Measurements from ENCODE around the gene RER1. TPM values are rescaled to one million over a fixed set of nuclear protein-coding genes. Genes with fewer than 3 reads are reported as not detected.

The RER1 gene
- total RNA-seq, 4 donors from 2014 or later = 51.1 to 60.5 (median 55.4) TPM

GRCh38 chr1:2399890-2400575 lies 8.4 kb downstream of the RER1 start:
- TF ChIP-seq CTCF (IDR thresholded peaks at IDR 0.05 in 4 of 5, conservative IDR thresholded peaks at IDR 0.05 in 1 of 5) (no peak), POLR2A (IDR thresholded peaks at IDR 0.05) (no peak)
- in situ Hi-C loops (cut with MboI; ENCODE audit: low sequenced_read_pairs in 4 of 4) = loop anchor here in 1 of 4 donors (10.0 to 25.0 kb wide), 2 partner anchors 205 to 387 kb away; partner anchors contain the start of gene FAAP20
- ATAC-seq (no peak), DNase-seq (no peak)
- intact Hi-C loops (cut with DNase I; ENCODE audit: low total_unique reads) = no loop called here
- Histone ChIP-seq H3K4me3 (no peak overlapping the region), H3K27me3 (no peaks in the 10 kb centered on the region), H3K9me3 (no peaks in the 10 kb centered on the region), H3K27ac (no peak overlapping the region), H3K4me1 (no peaks in the 10 kb centered on the region), H3K36me3 (peaks cover 0 to 90% of the 10 kb centered on the region in 2 donors)

GRCh38 chr1:2400576-2400909 lies 8.9 kb downstream of the RER1 start:
- intact Hi-C loops (cut with DNase I; ENCODE audit: low total_unique reads) = no loop called here
- DNase-seq (no peak), ATAC-seq (no peak)
- Histone ChIP-seq H3K4me3 (no peak overlapping the region), H3K4me1 (no peaks in the 10 kb centered on the region), H3K27me3 (no peaks in the 10 kb centered on the region), H3K9me3 (no peaks in the 10 kb centered on the region), H3K36me3 (peaks cover 0 to 95% of the 10 kb centered on the region in 2 donors), H3K27ac (no peak overlapping the region)
- in situ Hi-C loops (cut with MboI; ENCODE audit: low sequenced_read_pairs in 4 of 4) = loop anchor here in 1 of 4 donors (25.0 kb wide), 1 partner anchor 387 kb away; no protein-coding TSS in a partner anchor
- no peak for TF ChIP-seq POLR2A (IDR thresholded peaks at IDR 0.05)
- no peak for TF ChIP-seq CTCF (IDR thresholded peaks at IDR 0.05 in 4 of 5, conservative IDR thresholded peaks at IDR 0.05 in 1 of 5)

GRCh38 chr1:2400950-2401649 lies 9.5 kb downstream of the RER1 start:
- in situ Hi-C loops (cut with MboI; ENCODE audit: low sequenced_read_pairs in 4 of 4) = loop anchor here in 1 of 4 donors (25.0 kb wide), 1 partner anchor 386 kb away; no protein-coding TSS in a partner anchor
- Histone ChIP-seq H3K4me1 (no peaks in the 10 kb centered on the region), H3K27me3 (no peaks in the 10 kb centered on the region), H3K27ac (no peak overlapping the region), H3K36me3 (peaks cover 0 to 95% of the 10 kb centered on the region in 2 donors), H3K9me3 (no peaks in the 10 kb centered on the region), H3K4me3 (no peak overlapping the region)
- TF ChIP-seq CTCF (IDR thresholded peaks at IDR 0.05 in 4 of 5, conservative IDR thresholded peaks at IDR 0.05 in 1 of 5) (no peak), POLR2A (IDR thresholded peaks at IDR 0.05) (no peak)
- intact Hi-C loops (cut with DNase I; ENCODE audit: low total_unique reads) = no loop called here
- DNase-seq (no peak), ATAC-seq (no peak)

GRCh38 chr1:2402420-2402819 lies 10.8 kb downstream of the RER1 start:
- no peak overlapping the region for H3K27ac ChIP-seq
- H3K9me3 ChIP-seq = no peaks in the 10 kb centered on the region
- in situ Hi-C loops (cut with MboI; ENCODE audit: low sequenced_read_pairs in 4 of 4) (loop anchor here in 1 of 4 donors (25.0 kb wide), 1 partner anchor 385 kb away; no protein-coding TSS in a partner anchor), intact Hi-C loops (cut with DNase I; ENCODE audit: low total_unique reads) (no loop called here)
- no peak for TF ChIP-seq POLR2A (IDR thresholded peaks at IDR 0.05)
- TF ChIP-seq CTCF (IDR thresholded peaks at IDR 0.05 in 4 of 5, conservative IDR thresholded peaks at IDR 0.05 in 1 of 5) = no peak
- DNase-seq (no peak), ATAC-seq (no peak)
- peaks cover 0 to 93% of the 10 kb centered on the region in 2 donors for H3K36me3 ChIP-seq
- no peak overlapping the region for H3K4me3 ChIP-seq
- no peaks in the 10 kb centered on the region for H3K4me1 ChIP-seq
- no peaks in the 10 kb centered on the region for H3K27me3 ChIP-seq

Measured in gastrocnemius medialis (tissue), 4 donors.